ENCODE data around the gene STX12.

- TF ChIP-seq CTCF (IDR thresholded peaks at IDR 0.05) (no peak), POLR2A (IDR thresholded peaks at IDR 0.05) (no peak)
These were observed 46.6 kb upstream of the STX12 start for GRCh38 chr1:27726173-27727044.

Data from lower leg skin (tissue), 3 donors.